Mesothelial cell of epicardium (in vitro differentiated cells): ENCODE results near the gene THSD4. TPM values are rescaled to one million over a fixed set of nuclear protein-coding genes. Genes with fewer than 3 reads are reported as not detected.

Experiments
- DNase-seq, 2 experiments: peaks; one replicate each; pipeline ENCODE4 v3.0.0; 2021; ENCODE audit warnings: low spot score in 2 of 2; ENCODE audit not compliant: unreplicated experiment in 2 of 2
- H3K27ac Mint-ChIP-seq: 2 replicates; pipeline ENCODE4 v1.8.0; 2021; ENCODE audit warnings: mixed read lengths
- H3K27me3 Mint-ChIP-seq: 2 replicates; pipeline ENCODE4 v1.8.0; 2021; ENCODE audit warnings: low read depth, mixed read lengths
- H3K36me3 Mint-ChIP-seq: 2 replicates; pipeline ENCODE4 v1.8.0; 2021; ENCODE audit warnings: mixed read lengths
- H3K4me1 Mint-ChIP-seq: 2 replicates; pipeline ENCODE4 v1.8.0; 2021; ENCODE audit warnings: mixed read lengths
- H3K4me3 Mint-ChIP-seq: 2 replicates; pipeline ENCODE4 v1.8.0; 2021; ENCODE audit warnings: mild to moderate bottlenecking, moderate library complexity, mixed read lengths
- H3K9me3 Mint-ChIP-seq: 2 replicates; pipeline ENCODE4 v1.8.0; 2021; ENCODE audit warnings: mixed read lengths
- CTCF ChIP-seq: fragments of 200-600 bp; sonication (generic); IDR thresholded peaks from one replicate; pipeline ENCODE4 v1.5.0; 2021; ENCODE audit warnings: antibody characterized with exemption; ENCODE audit not compliant: unreplicated experiment
- total RNA-seq: library from RNA; stranded (reverse); gene quantifications from 3 replicates; pipeline ENCODE4 v1.2.1, GENCODE V29; 2021

The THSD4 gene
- total RNA-seq, 1 donor from 2014 or later = 93.9 TPM

- Mint-ChIP-seq H3K27ac (no peak overlapping the region), H3K9me3 (peaks cover 18% of the 10 kb centered on the region), H3K36me3 (peaks cover 35% of the 10 kb centered on the region), H3K4me3 (no peak overlapping the region), H3K4me1 (no peaks in the 10 kb centered on the region), H3K27me3 (no peaks in the 10 kb centered on the region)
- no peak for DNase-seq
- no peak for TF ChIP-seq CTCF
Measured at GRCh38 chr15:71755092-71755970, 640.1 kb downstream of the THSD4 start.

- no peak overlapping the region for H3K27ac Mint-ChIP-seq
- H3K27me3 Mint-ChIP-seq = no peaks in the 10 kb centered on the region
- TF ChIP-seq CTCF = no peak
- H3K36me3 Mint-ChIP-seq = peaks cover 48% of the 10 kb centered on the region
- peaks cover 30% of the 10 kb centered on the region for H3K9me3 Mint-ChIP-seq
- no peak for DNase-seq
- no peaks in the 10 kb centered on the region for H3K4me1 Mint-ChIP-seq
- no peak overlapping the region for H3K4me3 Mint-ChIP-seq
Measured at GRCh38 chr15:71756599-71757352, 641.5 kb downstream of the THSD4 start.

DNA sequence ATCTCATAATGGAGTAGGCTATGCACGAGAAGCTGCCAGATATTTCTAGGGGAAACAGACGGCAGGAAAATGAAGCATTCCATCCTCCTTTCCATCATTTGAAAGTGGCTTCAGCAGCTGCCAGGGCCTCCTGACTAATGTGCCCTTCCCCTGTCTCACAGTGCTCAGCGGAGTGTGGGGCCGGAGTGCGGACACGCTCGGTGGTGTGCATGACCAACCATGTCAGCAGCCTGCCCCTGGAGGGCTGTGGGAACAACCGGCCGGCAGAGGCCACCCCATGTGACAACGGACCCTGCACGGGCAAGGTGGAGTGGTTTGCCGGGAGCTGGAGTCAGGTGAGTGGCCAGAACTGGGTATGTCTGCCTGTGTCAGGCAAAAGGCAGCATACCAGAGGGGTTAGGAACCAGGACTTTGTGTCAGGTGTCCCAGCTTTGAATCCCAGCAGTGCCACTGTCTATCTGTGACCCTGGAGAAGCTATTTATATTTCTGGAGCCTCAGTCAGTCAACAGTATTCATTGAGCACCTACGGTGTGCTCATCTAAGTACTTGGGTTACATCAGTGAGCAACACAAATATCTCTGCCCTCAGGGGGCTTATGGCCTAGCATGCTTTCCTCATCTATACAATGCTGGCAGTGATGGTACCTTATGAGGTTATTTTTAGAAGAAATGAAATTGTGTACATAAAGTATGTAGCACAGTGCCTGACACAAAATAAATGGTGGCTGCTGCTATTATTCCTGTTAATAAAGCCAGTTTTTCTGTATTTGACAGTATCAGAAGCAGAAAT is 642.7 kb downstream of the THSD4 start:
- H3K27me3 Mint-ChIP-seq = no peaks in the 10 kb centered on the region
- H3K36me3 Mint-ChIP-seq = peaks cover 56% of the 10 kb centered on the region
- no peak for TF ChIP-seq CTCF
- H3K4me1 Mint-ChIP-seq = no peaks in the 10 kb centered on the region
- H3K4me3 Mint-ChIP-seq = no peak overlapping the region
- no peak for DNase-seq
- H3K9me3 Mint-ChIP-seq = peaks cover 34% of the 10 kb centered on the region
- H3K27ac Mint-ChIP-seq = no peak overlapping the region

DNA sequence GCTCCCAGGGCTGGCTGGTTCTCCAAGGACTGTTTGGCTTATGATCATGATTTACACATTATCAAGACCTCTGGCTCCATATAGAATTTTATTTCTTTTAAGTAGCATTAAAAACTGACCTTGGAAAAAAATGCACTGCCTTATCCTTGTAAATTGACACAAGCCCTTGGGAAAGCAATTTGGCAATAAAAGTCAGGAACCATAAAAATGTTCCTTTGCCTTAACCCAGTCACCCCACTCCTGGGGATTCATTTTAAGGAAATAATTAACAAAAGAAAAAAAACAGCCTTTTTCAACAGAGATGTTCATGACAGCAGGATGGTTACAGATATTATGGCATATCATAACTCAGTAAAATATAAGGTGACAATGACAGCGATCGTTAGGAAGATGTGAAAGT is 643.4 kb downstream of the THSD4 start:
- Mint-ChIP-seq H3K4me3 (no peak overlapping the region), H3K36me3 (peaks cover 56% of the 10 kb centered on the region), H3K4me1 (no peaks in the 10 kb centered on the region), H3K27me3 (no peaks in the 10 kb centered on the region), H3K27ac (no peak overlapping the region), H3K9me3 (peaks cover 34% of the 10 kb centered on the region)
- no peak for TF ChIP-seq CTCF
- no peak for DNase-seq

GRCh38 chr15:71760852-71761251 is 645.6 kb downstream of the THSD4 start:
- no peak overlapping the region for H3K27ac Mint-ChIP-seq
- no peaks in the 10 kb centered on the region for H3K4me1 Mint-ChIP-seq
- no peak for TF ChIP-seq CTCF
- no peak for DNase-seq
- peaks cover 53% of the 10 kb centered on the region for H3K36me3 Mint-ChIP-seq
- no peak overlapping the region for H3K4me3 Mint-ChIP-seq
- peaks cover 30% of the 10 kb centered on the region for H3K9me3 Mint-ChIP-seq
- H3K27me3 Mint-ChIP-seq = no peaks in the 10 kb centered on the region
